ENCODE measurements around the gene ZNF75A. TPM values are rescaled to one million over a fixed set of nuclear protein-coding genes. Genes with fewer than 3 reads are reported as not detected.
A peak's percentile ranks its signal among the peaks of the same experiment; 100 is the strongest.

Gene ZNF75A
- 10 to 100 TPM; 34.9 to 41.5 TPM for total RNA-seq

- H3K27ac ChIP-seq = peak within 1 kb of the TSS; percentile 91 to 93
- intact Hi-C loops (cut with DNase I) = loop anchor here (2.0 to 10.0 kb wide), 2 partner anchors 23 to 99 kb away; partner anchors contain the start of genes ZNF174, ZNF263 and ZSCAN32
- H3K36me3 ChIP-seq = peaks cover 4 to 8% of the 10 kb centered on the region in 2 donors
- no peaks in the 10 kb centered on the region for H3K4me1 ChIP-seq (replicated peaks)
- no peaks in the 10 kb centered on the region for H3K27me3 ChIP-seq (replicated peaks; ENCODE audit: insufficient read depth)
- H3K9me3 ChIP-seq = peaks cover 3% of the 10 kb centered on the region
- TF ChIP-seq POLR2AphosphoS5 (IDR thresholded peaks at IDR 0.05) (peak; percentile 91), POLR2A (IDR thresholded peaks at IDR 0.05) (peak; percentile 57), CTCF (IDR thresholded peaks at IDR 0.05) (peak in 3 of 4 experiments; percentile 12 to 44 (median 38))
- peak within 1 kb of the TSS; percentile 73 to 78 for H3K4me3 ChIP-seq
- DNase-seq (ENCODE audit: low spot score) = peak; percentile 82
- WGBS = under 1% methylated on average over 68 of the region's 103 CpGs
These were observed at the start of gene ZNF75A, which contains the start of gene TIGD7 for GRCh38 chr16:3305109-3306068. Gene ZNF75A (plus strand): TSS chr16:3305497. CDS start chr16:3308429, 2,932 bp downstream. Gene TIGD7 (minus strand): TSS chr16:3305430. CDS start chr16:3300614, 4,816 bp downstream.

- no peak for DNase-seq (ENCODE audit: low spot score)
- no peak for TF ChIP-seq POLR2A (IDR thresholded peaks at IDR 0.05)
- no peaks in the 10 kb centered on the region for H3K4me1 ChIP-seq (replicated peaks)
- WGBS = 80% methylated on average over 14 of the region's 14 CpGs
- H3K27ac ChIP-seq = no peak within 1 kb of the TSS
- H3K27me3 ChIP-seq (replicated peaks; ENCODE audit: insufficient read depth) = no peaks in the 10 kb centered on the region
- intact Hi-C loops (cut with DNase I) = no loop called here
- H3K36me3 ChIP-seq = no peaks in the 10 kb centered on the region
- H3K4me3 ChIP-seq = no peak within 1 kb of the TSS
- H3K9me3 ChIP-seq = no peaks in the 10 kb centered on the region
These were observed 49.0 kb upstream of the ZNF75A start, which contains the start of gene MEFV for GRCh38 chr16:3256146-3256865. Gene MEFV (minus strand): TSS chr16:3256633. CDS start chr16:3256587, 46 bp downstream.

- intact Hi-C loops (cut with DNase I) = no loop called here
- H3K36me3 ChIP-seq = no peaks in the 10 kb centered on the region
- no peaks in the 10 kb centered on the region for H3K27me3 ChIP-seq (replicated peaks; ENCODE audit: insufficient read depth)
- no peak overlapping the region for H3K27ac ChIP-seq
- no peak overlapping the region for H3K4me3 ChIP-seq
- 74% methylated on average over 9 of the region's 9 CpGs for WGBS
- H3K4me1 ChIP-seq (replicated peaks) = no peaks in the 10 kb centered on the region
- TF ChIP-seq POLR2AphosphoS5 (IDR thresholded peaks at IDR 0.05) (no peak), POLR2A (IDR thresholded peaks at IDR 0.05) (no peak), CTCF (IDR thresholded peaks at IDR 0.05) (no peak)
- no peaks in the 10 kb centered on the region for H3K9me3 ChIP-seq
- no peak for DNase-seq (ENCODE audit: low spot score)
These were observed 48.3 kb upstream of the ZNF75A start for GRCh38 chr16:3256866-3257465.

GRCh38 chr16:3259836-3260235 lies 45.5 kb upstream of the ZNF75A start:
- H3K27ac ChIP-seq = no peak overlapping the region
- no peak for TF ChIP-seq POLR2AphosphoS5 (IDR thresholded peaks at IDR 0.05)
- TF ChIP-seq CTCF (IDR thresholded peaks at IDR 0.05) = no peak
- no peak for TF ChIP-seq POLR2A (IDR thresholded peaks at IDR 0.05)
- 85% methylated on average over 8 of the region's 8 CpGs for WGBS

More at GRCh38 chr16:3259836-3260235, 45.5 kb upstream of the ZNF75A start:
- intact Hi-C loops (cut with DNase I) = loop anchor here (10.0 kb wide), 1 partner anchor 105 kb away; no protein-coding TSS in a partner anchor
- no peak overlapping the region for H3K4me3 ChIP-seq
- H3K27me3 ChIP-seq (replicated peaks; ENCODE audit: insufficient read depth) = no peaks in the 10 kb centered on the region
- H3K4me1 ChIP-seq (replicated peaks) = no peaks in the 10 kb centered on the region
- no peaks in the 10 kb centered on the region for H3K36me3 ChIP-seq
- no peak for DNase-seq (ENCODE audit: low spot score)
- H3K9me3 ChIP-seq = no peaks in the 10 kb centered on the region
